Measurements from ENCODE around the gene CBLIF.

GRCh38 chr11:59878575-59878974, 33.3 kb upstream of the CBLIF start, which contains the start of gene OOSP3:
- TF ChIP-seq CTCF (IDR thresholded peaks at IDR 0.05) (no peak), POLR2A (IDR thresholded peaks at IDR 0.05) (no peak)

Data from testis (tissue), 2 donors.